ENCODE measurements around the gene MEGF9.

MEGF9 gene

GRCh38 chr9:120710110-120710981 is 3.9 kb downstream of the MEGF9 start:
- Histone ChIP-seq H3K4me1 (ENCODE audit: control insufficient read depth, insufficient read depth, low read length) (peaks cover 5% of the 10 kb centered on the region), H3K9ac (ENCODE audit: low read length) (no peak overlapping the region), H3K36me3 (ENCODE audit: control insufficient read depth, insufficient read depth, low read length) (no peaks in the 10 kb centered on the region), H3K27ac (ENCODE audit: low read depth, low read length) (peak overlapping the region; percentile 37), H3K4me3 (ENCODE audit: low read length) (peak overlapping the region; percentile 60), H3K27me3 (ENCODE audit: control insufficient read depth, insufficient read depth, low read length) (no peaks in the 10 kb centered on the region)

GRCh38 chr9:120708526-120709224 is 5.6 kb downstream of the MEGF9 start:
- Histone ChIP-seq H3K27ac (ENCODE audit: low read depth, low read length) (no peak overlapping the region), H3K4me1 (ENCODE audit: control insufficient read depth, insufficient read depth, low read length) (no peaks in the 10 kb centered on the region), H3K27me3 (ENCODE audit: control insufficient read depth, insufficient read depth, low read length) (no peaks in the 10 kb centered on the region)

GRCh38 chr9:120707170-120707569 is 7.1 kb downstream of the MEGF9 start:
- Histone ChIP-seq H3K9ac (ENCODE audit: low read length) (no peak overlapping the region), H3K36me3 (ENCODE audit: control insufficient read depth, insufficient read depth, low read length) (no peaks in the 10 kb centered on the region), H3K27me3 (ENCODE audit: control insufficient read depth, insufficient read depth, low read length) (no peaks in the 10 kb centered on the region), H3K4me1 (ENCODE audit: control insufficient read depth, insufficient read depth, low read length) (no peaks in the 10 kb centered on the region), H3K4me3 (ENCODE audit: low read length) (no peak overlapping the region), H3K27ac (ENCODE audit: low read depth, low read length) (no peak overlapping the region)

More at GRCh38 chr9:120708526-120709224, 5.6 kb downstream of the MEGF9 start:
- Histone ChIP-seq H3K4me3 (ENCODE audit: low read length) (no peak overlapping the region), H3K9ac (ENCODE audit: low read length) (no peak overlapping the region), H3K36me3 (ENCODE audit: control insufficient read depth, insufficient read depth, low read length) (no peaks in the 10 kb centered on the region)

- H3K36me3 ChIP-seq (ENCODE audit: control insufficient read depth, insufficient read depth, low read length) = no peaks in the 10 kb centered on the region
- no peaks in the 10 kb centered on the region for H3K4me1 ChIP-seq (ENCODE audit: control insufficient read depth, insufficient read depth, low read length)
- no peak overlapping the region for H3K27ac ChIP-seq (ENCODE audit: low read depth, low read length)
- no peak overlapping the region for H3K9ac ChIP-seq (ENCODE audit: low read length)
- H3K4me3 ChIP-seq (ENCODE audit: low read length) = no peak overlapping the region
- H3K27me3 ChIP-seq (ENCODE audit: control insufficient read depth, insufficient read depth, low read length) = no peaks in the 10 kb centered on the region
Observed at GRCh38 chr9:120705174-120705573, 9.1 kb downstream of the MEGF9 start.

- Histone ChIP-seq H3K9ac (ENCODE audit: low read length) (no peak overlapping the region), H3K4me3 (ENCODE audit: low read length) (no peak overlapping the region), H3K4me1 (ENCODE audit: control insufficient read depth, insufficient read depth, low read length) (no peaks in the 10 kb centered on the region), H3K27me3 (ENCODE audit: control insufficient read depth, insufficient read depth, low read length) (no peaks in the 10 kb centered on the region), H3K27ac (ENCODE audit: low read depth, low read length) (no peak overlapping the region), H3K36me3 (ENCODE audit: control insufficient read depth, insufficient read depth, low read length) (no peaks in the 10 kb centered on the region)
Observed at GRCh38 chr9:120702075-120702474, 12.2 kb downstream of the MEGF9 start.

GRCh38 chr9:120701248-120701647 is 13.0 kb downstream of the MEGF9 start:
- H3K9ac ChIP-seq (ENCODE audit: low read length) = no peak overlapping the region
- H3K27ac ChIP-seq (ENCODE audit: low read depth, low read length) = no peak overlapping the region
- H3K4me1 ChIP-seq (ENCODE audit: control insufficient read depth, insufficient read depth, low read length) = no peaks in the 10 kb centered on the region
- H3K36me3 ChIP-seq (ENCODE audit: control insufficient read depth, insufficient read depth, low read length) = no peaks in the 10 kb centered on the region
- no peak overlapping the region for H3K4me3 ChIP-seq (ENCODE audit: low read length)
- no peaks in the 10 kb centered on the region for H3K27me3 ChIP-seq (ENCODE audit: control insufficient read depth, insufficient read depth, low read length)

GRCh38 chr9:120698766-120699165 is 15.5 kb downstream of the MEGF9 start:
- H3K9ac ChIP-seq (ENCODE audit: low read length) = no peak overlapping the region
- no peaks in the 10 kb centered on the region for H3K27me3 ChIP-seq (ENCODE audit: control insufficient read depth, insufficient read depth, low read length)
- no peaks in the 10 kb centered on the region for H3K36me3 ChIP-seq (ENCODE audit: control insufficient read depth, insufficient read depth, low read length)
- H3K27ac ChIP-seq (ENCODE audit: low read depth, low read length) = no peak overlapping the region
- no peak overlapping the region for H3K4me3 ChIP-seq (ENCODE audit: low read length)
- H3K4me1 ChIP-seq (ENCODE audit: control insufficient read depth, insufficient read depth, low read length) = no peaks in the 10 kb centered on the region

GRCh38 chr9:120697448-120697847 is 16.8 kb downstream of the MEGF9 start:
- Histone ChIP-seq H3K27me3 (ENCODE audit: control insufficient read depth, insufficient read depth, low read length) (no peaks in the 10 kb centered on the region), H3K4me3 (ENCODE audit: low read length) (no peak overlapping the region), H3K4me1 (ENCODE audit: control insufficient read depth, insufficient read depth, low read length) (no peaks in the 10 kb centered on the region), H3K27ac (ENCODE audit: low read depth, low read length) (no peak overlapping the region), H3K36me3 (ENCODE audit: control insufficient read depth, insufficient read depth, low read length) (no peaks in the 10 kb centered on the region), H3K9ac (ENCODE audit: low read length) (no peak overlapping the region)

- no peaks in the 10 kb centered on the region for H3K4me1 ChIP-seq (ENCODE audit: control insufficient read depth, insufficient read depth, low read length)
- no peaks in the 10 kb centered on the region for H3K36me3 ChIP-seq (ENCODE audit: control insufficient read depth, insufficient read depth, low read length)
- no peak overlapping the region for H3K4me3 ChIP-seq (ENCODE audit: low read length)
- H3K27ac ChIP-seq (ENCODE audit: low read depth, low read length) = no peak overlapping the region
- no peaks in the 10 kb centered on the region for H3K27me3 ChIP-seq (ENCODE audit: control insufficient read depth, insufficient read depth, low read length)
- H3K9ac ChIP-seq (ENCODE audit: low read length) = no peak overlapping the region
Observed at GRCh38 chr9:120696551-120697230, 17.6 kb downstream of the MEGF9 start.

- no peaks in the 10 kb centered on the region for H3K36me3 ChIP-seq (ENCODE audit: control insufficient read depth, insufficient read depth, low read length)
- no peak overlapping the region for H3K9ac ChIP-seq (ENCODE audit: low read length)
- no peak overlapping the region for H3K4me3 ChIP-seq (ENCODE audit: low read length)
- no peaks in the 10 kb centered on the region for H3K4me1 ChIP-seq (ENCODE audit: control insufficient read depth, insufficient read depth, low read length)
- H3K27me3 ChIP-seq (ENCODE audit: control insufficient read depth, insufficient read depth, low read length) = no peaks in the 10 kb centered on the region
- H3K27ac ChIP-seq (ENCODE audit: low read depth, low read length) = no peak overlapping the region
Observed at GRCh38 chr9:120694559-120694958, 19.7 kb downstream of the MEGF9 start.

- no peak overlapping the region for H3K9ac ChIP-seq (ENCODE audit: low read length)
- H3K27ac ChIP-seq (ENCODE audit: low read depth, low read length) = no peak overlapping the region
- H3K27me3 ChIP-seq (ENCODE audit: control insufficient read depth, insufficient read depth, low read length) = no peaks in the 10 kb centered on the region
- no peak overlapping the region for H3K4me3 ChIP-seq (ENCODE audit: low read length)
- H3K36me3 ChIP-seq (ENCODE audit: control insufficient read depth, insufficient read depth, low read length) = no peaks in the 10 kb centered on the region
- no peaks in the 10 kb centered on the region for H3K4me1 ChIP-seq (ENCODE audit: control insufficient read depth, insufficient read depth, low read length)
Observed at GRCh38 chr9:120693700-120694008, 20.6 kb downstream of the MEGF9 start.

GRCh38 chr9:120692901-120693699 is 21.2 kb downstream of the MEGF9 start:
- no peak overlapping the region for H3K9ac ChIP-seq (ENCODE audit: low read length)
- no peak overlapping the region for H3K4me3 ChIP-seq (ENCODE audit: low read length)
- H3K27ac ChIP-seq (ENCODE audit: low read depth, low read length) = no peak overlapping the region
- no peaks in the 10 kb centered on the region for H3K36me3 ChIP-seq (ENCODE audit: control insufficient read depth, insufficient read depth, low read length)
- H3K27me3 ChIP-seq (ENCODE audit: control insufficient read depth, insufficient read depth, low read length) = no peaks in the 10 kb centered on the region
- no peaks in the 10 kb centered on the region for H3K4me1 ChIP-seq (ENCODE audit: control insufficient read depth, insufficient read depth, low read length)

Data from rectal smooth muscle tissue (tissue), 1 donor.